ENCODE measurements around the gene CISD3. TPM values are rescaled to one million over a fixed set of nuclear protein-coding genes. Genes with fewer than 3 reads are reported as not detected.

Gene CISD3
- total and polyA plus RNA-seq, 10 of the 15 experiments (the other 5 are each of a cell fraction or from before 2014, with no cell fraction given): 2.6 to 38.1 (median 8.1) TPM

DNA sequence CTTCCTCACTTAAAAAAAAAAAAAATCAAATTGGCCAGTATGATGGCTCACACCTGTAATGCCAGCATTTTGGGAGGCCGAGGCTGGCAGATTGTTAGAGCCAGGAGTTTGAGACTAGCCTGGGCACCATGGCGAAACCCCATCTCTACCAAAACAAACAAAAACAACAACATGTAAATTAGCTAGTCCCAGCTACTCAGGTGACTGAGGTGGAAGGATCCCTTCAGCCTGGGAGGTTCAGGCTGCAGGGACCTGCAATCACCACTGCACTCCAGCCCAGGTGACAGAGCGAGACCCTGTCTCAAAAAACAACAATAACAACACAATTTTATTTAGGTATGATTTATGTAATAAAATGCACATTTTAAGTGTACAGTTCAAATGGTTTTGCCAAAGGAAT, 49.0 kb upstream of the CISD3 start:
- Histone ChIP-seq H3K27ac (ENCODE audit: control insufficient read depth, insufficient read depth) (no peak overlapping the region), H3K4me2 (ENCODE audit: control insufficient read depth, insufficient read depth) (no peak overlapping the region), H2AFZ (ENCODE audit: control insufficient read depth, low read depth, low read length) (no peak overlapping the region), H3K27me3 (replicated peaks in 1 of 2; ENCODE audit: control insufficient read depth in 2 of 2, insufficient read depth in 2 of 2, low read length in 1 of 2) (no peaks in the 10 kb centered on the region), H3K79me2 (ENCODE audit: control insufficient read depth, insufficient read depth, low read length) (no peaks in the 10 kb centered on the region), H4K20me1 (ENCODE audit: control insufficient read depth, insufficient read depth) (no peaks in the 10 kb centered on the region), H3K9ac (ENCODE audit: control insufficient read depth, insufficient read depth, low read length) (no peak overlapping the region), H3K36me3 (ENCODE audit: control insufficient read depth in 2 of 2, insufficient read depth in 2 of 2, low read length in 1 of 2) (no peaks in the 10 kb centered on the region), H3K4me3 (no peak overlapping the region), H3K9me3 (replicated peaks; ENCODE audit: control insufficient read depth, insufficient read depth, low read length) (no peaks in the 10 kb centered on the region), H3K4me1 (ENCODE audit: control insufficient read depth, insufficient read depth, low read length) (peaks cover 14% of the 10 kb centered on the region)
- 59% methylated on average over 3 of the region's 3 CpGs for whole genome bisulfite sequencing (ENCODE audit: insufficient coverage, insufficient replicate concordance, low lambda C conversion rate, missing lambda C conversion rate)
- in situ Hi-C loops (cut with MboI): no loop called here
- TF ChIP-seq SIN3A (IDR thresholded peaks at IDR 0.05; ENCODE audit: low read depth, low read length): no peak
- TF ChIP-seq, protein P1, sequence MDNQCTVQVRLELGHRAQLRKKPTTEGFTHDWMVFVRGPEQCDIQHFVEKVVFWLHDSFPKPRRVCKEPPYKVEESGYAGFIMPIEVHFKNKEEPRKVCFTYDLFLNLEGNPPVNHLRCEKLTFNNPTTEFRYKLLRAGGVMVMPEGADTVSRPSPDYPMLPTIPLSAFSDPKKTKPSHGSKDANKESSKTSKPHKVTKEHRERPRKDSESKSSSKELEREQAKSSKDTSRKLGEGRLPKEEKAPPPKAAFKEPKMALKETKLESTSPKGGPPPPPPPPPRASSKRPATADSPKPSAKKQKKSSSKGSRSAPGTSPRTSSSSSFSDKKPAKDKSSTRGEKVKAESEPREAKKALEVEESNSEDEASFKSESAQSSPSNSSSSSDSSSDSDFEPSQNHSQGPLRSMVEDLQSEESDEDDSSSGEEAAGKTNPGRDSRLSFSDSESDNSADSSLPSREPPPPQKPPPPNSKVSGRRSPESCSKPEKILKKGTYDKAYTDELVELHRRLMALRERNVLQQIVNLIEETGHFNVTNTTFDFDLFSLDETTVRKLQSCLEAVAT (IDR thresholded peaks at IDR 0.05): no peak
- TF ChIP-seq PML (IDR thresholded peaks at IDR 0.05; ENCODE audit: low read length): no peak
- TF ChIP-seq NFYA (IDR thresholded peaks at IDR 0.05; ENCODE audit: borderline replicate concordance, low read depth, low read length): no peak
- FAIRE-seq: no peak
- ChIA-PET RAD21 (ENCODE audit: unreplicated experiment) (interaction anchor here (0.9 to 1.4 kb wide), 3 partner anchors 22 to 330 kb away, joined by 3 to 4 read pairs (median 4); partner anchors contain the start of genes PSMB3 and SOCS7), POLR2A (no interaction called here), CTCF (interaction anchor here (0.8 to 9.0 kb wide), 7 partner anchors 13 to 236 kb away, joined by 3 to 170 read pairs (median 5); partner anchors contain the start of gene CISD3), SMC1A (ENCODE audit: uncharacterized antibody, unreplicated experiment) (interaction anchor here (0.6 to 2.1 kb wide), 8 partner anchors 9 to 1898 kb away, joined by 3 to 5 read pairs (median 4); no protein-coding TSS in a partner anchor)
- no TSS peak for BruUV-seq (replicated peaks)
- no peak for DNase-seq (ENCODE audit: low read depth, low spot score)
- ATAC-seq: no peak
- intact Hi-C loops (cut with micrococcal nuclease; ENCODE audit: unreplicated experiment): no loop called here

DNA sequence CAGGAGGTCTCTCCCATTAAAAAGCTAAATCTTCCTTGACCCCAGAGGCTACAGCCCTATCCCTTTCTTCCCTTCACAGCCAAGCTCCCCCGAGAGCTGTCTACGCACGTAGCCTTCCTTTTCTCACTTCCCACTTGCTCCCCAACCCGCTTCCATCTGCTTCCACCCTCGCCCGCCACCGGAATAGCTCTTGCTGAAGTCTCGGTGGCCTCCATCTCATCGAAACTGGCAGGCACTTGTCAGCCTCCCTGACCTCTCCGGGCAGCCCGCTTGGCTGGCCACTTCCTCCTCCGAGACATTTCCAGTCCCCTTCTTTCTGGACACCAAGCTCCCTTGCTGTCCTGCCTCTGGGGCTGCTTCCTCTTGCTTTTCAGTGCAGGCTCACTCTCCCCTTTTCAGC, 44.6 kb upstream of the CISD3 start:
- DNase-seq (ENCODE audit: low read depth, low spot score): no peak
- BruUV-seq (replicated peaks): no TSS peak
- ChIA-PET POLR2A (no interaction called here), CTCF (interaction anchor here (0.6 to 2.0 kb wide), 6 partner anchors 10 to 168 kb away, joined by 3 to 7 read pairs (median 3); no protein-coding TSS in a partner anchor), SMC1A (ENCODE audit: uncharacterized antibody, unreplicated experiment) (no interaction called here), RAD21 (ENCODE audit: unreplicated experiment) (interaction anchor here (0.9 kb wide), 1 partner anchor 9 kb away, joined by 3 read pairs; no protein-coding TSS in a partner anchor)
- H3K4me3 ChIP-seq: no peak overlapping the region
- intact Hi-C loops (cut with micrococcal nuclease; ENCODE audit: unreplicated experiment): no loop called here
- no peaks in the 10 kb centered on the region for H3K36me3 ChIP-seq (ENCODE audit: control insufficient read depth in 2 of 2, insufficient read depth in 2 of 2, low read length in 1 of 2)
- no peak overlapping the region for H2AFZ ChIP-seq (ENCODE audit: control insufficient read depth, low read depth, low read length)
- ATAC-seq: no peak
- no peak overlapping the region for H3K27ac ChIP-seq (ENCODE audit: control insufficient read depth, insufficient read depth)
- H3K9ac ChIP-seq (ENCODE audit: control insufficient read depth, insufficient read depth, low read length): no peak overlapping the region
- no peaks in the 10 kb centered on the region for H3K79me2 ChIP-seq (ENCODE audit: control insufficient read depth, insufficient read depth, low read length)
- no peaks in the 10 kb centered on the region for H4K20me1 ChIP-seq (ENCODE audit: control insufficient read depth, insufficient read depth)
- FAIRE-seq: no peak
- no peaks in the 10 kb centered on the region for H3K9me3 ChIP-seq (replicated peaks; ENCODE audit: control insufficient read depth, insufficient read depth, low read length)
- H3K27me3 ChIP-seq (replicated peaks in 1 of 2; ENCODE audit: control insufficient read depth in 2 of 2, insufficient read depth in 2 of 2, low read length in 1 of 2): no peaks in the 10 kb centered on the region
- 66% methylated on average over 12 of the region's 12 CpGs for WGBS (ENCODE audit: insufficient coverage, insufficient replicate concordance, low lambda C conversion rate, missing lambda C conversion rate)
- H3K4me1 ChIP-seq (ENCODE audit: control insufficient read depth, insufficient read depth, low read length): no peaks in the 10 kb centered on the region
- in situ Hi-C loops (cut with MboI): no loop called here
- H3K4me2 ChIP-seq (ENCODE audit: control insufficient read depth, insufficient read depth): no peak overlapping the region
- TF ChIP-seq EED (IDR thresholded peaks at IDR 0.05; ENCODE audit: low read depth) (no peak), NBN (IDR thresholded peaks at IDR 0.05) (no peak), ZNF24 (IDR thresholded peaks at IDR 0.05) (no peak), MEF2B (IDR thresholded peaks at IDR 0.05; ENCODE audit: partially characterized antibody, poor library complexity, severe bottlenecking) (no peak), SRF (IDR thresholded peaks at IDR 0.05; ENCODE audit: low read depth in 2 of 2, low read length in 2 of 2) (no peak), JUND (IDR thresholded peaks at IDR 0.05; ENCODE audit: low read depth, low read length) (no peak), STAT1 (conservative IDR thresholded peaks at IDR 0.05) (no peak), SMC3 (IDR thresholded peaks at IDR 0.05; ENCODE audit: borderline replicate concordance, low read length) (no peak)
- TF ChIP-seq, protein P2, sequence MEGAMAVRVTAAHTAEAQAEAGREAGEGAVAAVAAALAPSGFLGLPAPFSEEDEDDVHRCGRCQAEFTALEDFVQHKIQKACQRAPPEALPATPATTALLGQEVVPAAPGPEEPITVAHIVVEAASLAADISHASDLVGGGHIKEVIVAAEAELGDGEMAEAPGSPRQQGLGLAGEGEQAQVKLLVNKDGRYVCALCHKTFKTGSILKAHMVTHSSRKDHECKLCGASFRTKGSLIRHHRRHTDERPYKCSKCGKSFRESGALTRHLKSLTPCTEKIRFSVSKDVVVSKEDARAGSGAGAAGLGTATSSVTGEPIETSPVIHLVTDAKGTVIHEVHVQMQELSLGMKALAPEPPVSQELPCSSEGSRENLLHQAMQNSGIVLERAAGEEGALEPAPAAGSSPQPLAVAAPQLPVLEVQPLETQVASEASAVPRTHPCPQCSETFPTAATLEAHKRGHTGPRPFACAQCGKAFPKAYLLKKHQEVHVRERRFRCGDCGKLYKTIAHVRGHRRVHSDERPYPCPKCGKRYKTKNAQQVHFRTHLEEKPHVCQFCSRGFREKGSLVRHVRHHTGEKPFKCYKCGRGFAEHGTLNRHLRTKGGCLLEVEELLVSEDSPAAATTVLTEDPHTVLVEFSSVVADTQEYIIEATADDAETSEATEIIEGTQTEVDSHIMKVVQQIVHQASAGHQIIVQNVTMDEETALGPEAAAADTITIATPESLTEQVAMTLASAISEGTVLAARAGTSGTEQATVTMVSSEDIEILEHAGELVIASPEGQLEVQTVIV (IDR thresholded peaks at IDR 0.05; ENCODE audit: borderline replicate concordance, partially characterized antibody): no peak
- TF ChIP-seq, protein P3, sequence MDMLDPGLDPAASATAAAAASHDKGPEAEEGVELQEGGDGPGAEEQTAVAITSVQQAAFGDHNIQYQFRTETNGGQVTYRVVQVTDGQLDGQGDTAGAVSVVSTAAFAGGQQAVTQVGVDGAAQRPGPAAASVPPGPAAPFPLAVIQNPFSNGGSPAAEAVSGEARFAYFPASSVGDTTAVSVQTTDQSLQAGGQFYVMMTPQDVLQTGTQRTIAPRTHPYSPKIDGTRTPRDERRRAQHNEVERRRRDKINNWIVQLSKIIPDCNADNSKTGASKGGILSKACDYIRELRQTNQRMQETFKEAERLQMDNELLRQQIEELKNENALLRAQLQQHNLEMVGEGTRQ (IDR thresholded peaks at IDR 0.05; ENCODE audit: borderline replicate concordance, low read depth, low read length): no peak

Data from GM12878 (cell line).